OCI-LY1 (cell line): ENCODE data around the gene ADAMTS17.

ENCODE experiments used
- H2AFZ ChIP-seq: fragments of 200-600 bp; sonication (generic), shearing (Covaris generic); 2 replicates; pipeline ENCODE4 v1.6.0; 2014; ENCODE audit warnings: antibody characterized with exemption, mild to moderate bottlenecking, low read length
- H3F3A ChIP-seq: fragments of 200-600 bp; sonication (generic), shearing (Covaris generic); 2 replicates; pipeline ENCODE4 v1.6.0; 2014; ENCODE audit warnings: mild to moderate bottlenecking, antibody characterized with exemption, low read length, moderate library complexity; ENCODE audit not compliant: insufficient read depth
- H3K27ac ChIP-seq: fragments of 200-600 bp; sonication (generic); 2 replicates; pipeline ENCODE4 v1.5.1; 2014; ENCODE audit warnings: low read length, mixed run types, mild to moderate bottlenecking, low read depth; ENCODE audit not compliant: poor library complexity, severe bottlenecking
- H3K27me3 ChIP-seq: fragments of 200-600 bp; sonication (generic); 2 replicates; pipeline ENCODE4 v1.6.0; 2014; ENCODE audit warnings: antibody characterized with exemption, mild to moderate bottlenecking, low read length, moderate library complexity; ENCODE audit not compliant: insufficient read depth
- H3K36me3 ChIP-seq: fragments of 200-600 bp; sonication (generic); 2 replicates; pipeline ENCODE4 v1.6.1; 2014; ENCODE audit warnings: mild to moderate bottlenecking, antibody characterized with exemption, low read length, moderate library complexity, mixed read lengths; ENCODE audit not compliant: insufficient read depth
- H3K4me1 ChIP-seq: fragments of 200-600 bp; sonication (generic); 2 replicates; pipeline ENCODE4 v1.5.1; 2014; ENCODE audit warnings: mild to moderate bottlenecking, low read length, moderate library complexity; ENCODE audit not compliant: insufficient read depth, severe bottlenecking
- H3K4me2 ChIP-seq: fragments of 200-600 bp; sonication (generic), shearing (Covaris generic); 2 replicates; pipeline ENCODE4 v1.6.1; 2014; ENCODE audit warnings: low read length
- H3K4me3 ChIP-seq: fragments of 200-600 bp; sonication (generic); 2 replicates; pipeline ENCODE4 v1.5.1; 2014; ENCODE audit warnings: low read length, low read depth, mild to moderate bottlenecking, mixed read lengths; ENCODE audit not compliant: poor library complexity, severe bottlenecking
- H3K79me2 ChIP-seq: fragments of 200-600 bp; shearing (Covaris generic); 2 replicates; pipeline ENCODE4 v1.6.1; 2016; ENCODE audit warnings: mixed run types, low read length, mixed read lengths; ENCODE audit not compliant: insufficient read depth
- H3K9ac ChIP-seq: fragments of 200-600 bp; sonication (generic), shearing (Covaris generic); 2 replicates; pipeline ENCODE4 v1.6.1; 2014; ENCODE audit warnings: mild to moderate bottlenecking, low read length, mixed read lengths
- H3K9me2 ChIP-seq: fragments of 200-600 bp; sonication (generic), shearing (Covaris generic); 2 replicates; pipeline ENCODE4 v1.6.1; 2014; ENCODE audit warnings: low read depth, mild to moderate bottlenecking, low read length, mixed read lengths
- H3K9me3 ChIP-seq: fragments of 200-600 bp; shearing (Covaris generic); 2 replicates; pipeline ENCODE4 v1.6.1; 2014; ENCODE audit warnings: low read length, mixed read lengths
- H4K20me1 ChIP-seq: fragments of 200-600 bp; sonication (generic), shearing (Covaris generic); 2 replicates; pipeline ENCODE4 v1.6.0; 2016; ENCODE audit warnings: mild to moderate bottlenecking, low read length; ENCODE audit not compliant: insufficient read depth
- EZH2 ChIP-seq: fragments of 200-600 bp; sonication (generic), shearing (Covaris generic); IDR thresholded peaks from 2 replicates; pipeline ENCODE4 v1.8.0; 2017; ENCODE audit warnings: borderline replicate concordance, mixed run types, mild to moderate bottlenecking, antibody characterized with exemption, low read length, moderate library complexity, mixed read lengths
- TF ChIP-seq, protein P1 (sequence below): fragments of 200-600 bp; sonication (generic), shearing (Covaris generic); IDR thresholded peaks from 2 replicates; pipeline ENCODE4 v1.5.1; 2017; ENCODE audit warnings: mild to moderate bottlenecking, antibody characterized with exemption, low read length, moderate library complexity, mixed read lengths

Gene ADAMTS17

DNA sequence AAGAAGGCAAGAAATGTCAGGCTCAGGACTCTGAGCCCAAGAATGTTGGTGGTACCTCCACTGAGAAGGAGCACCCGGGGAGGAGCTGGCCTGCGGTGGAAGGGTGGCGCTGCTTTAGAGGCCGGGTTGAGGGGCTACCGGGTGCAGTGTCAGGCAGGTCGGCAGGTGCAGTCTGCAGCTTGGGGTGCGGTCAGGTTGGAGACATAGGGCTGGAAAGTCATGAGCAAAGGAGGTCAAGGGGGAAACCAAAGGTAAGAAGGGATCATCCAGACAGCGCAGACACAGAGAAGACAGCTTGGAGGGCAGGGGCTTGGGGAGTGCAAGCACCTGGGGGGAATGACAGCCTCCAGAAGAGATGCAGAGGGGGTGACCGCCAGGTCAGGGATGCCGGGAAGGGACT lies 334.2 kb downstream of the ADAMTS17 start:
- H3K27me3 ChIP-seq, result no peaks in the 10 kb centered on the region
- H3K79me2 ChIP-seq, result no peaks in the 10 kb centered on the region
- no peaks in the 10 kb centered on the region for H3F3A ChIP-seq
- no peak overlapping the region for H3K27ac ChIP-seq
- H3K4me3 ChIP-seq, result no peak overlapping the region
- no peaks in the 10 kb centered on the region for H3K4me1 ChIP-seq
- H3K36me3 ChIP-seq, result no peaks in the 10 kb centered on the region
- H3K9me3 ChIP-seq, result no peaks in the 10 kb centered on the region
- no peak overlapping the region for H3K9ac ChIP-seq
- no peaks in the 10 kb centered on the region for H3K9me2 ChIP-seq
- TF ChIP-seq, protein P1, sequence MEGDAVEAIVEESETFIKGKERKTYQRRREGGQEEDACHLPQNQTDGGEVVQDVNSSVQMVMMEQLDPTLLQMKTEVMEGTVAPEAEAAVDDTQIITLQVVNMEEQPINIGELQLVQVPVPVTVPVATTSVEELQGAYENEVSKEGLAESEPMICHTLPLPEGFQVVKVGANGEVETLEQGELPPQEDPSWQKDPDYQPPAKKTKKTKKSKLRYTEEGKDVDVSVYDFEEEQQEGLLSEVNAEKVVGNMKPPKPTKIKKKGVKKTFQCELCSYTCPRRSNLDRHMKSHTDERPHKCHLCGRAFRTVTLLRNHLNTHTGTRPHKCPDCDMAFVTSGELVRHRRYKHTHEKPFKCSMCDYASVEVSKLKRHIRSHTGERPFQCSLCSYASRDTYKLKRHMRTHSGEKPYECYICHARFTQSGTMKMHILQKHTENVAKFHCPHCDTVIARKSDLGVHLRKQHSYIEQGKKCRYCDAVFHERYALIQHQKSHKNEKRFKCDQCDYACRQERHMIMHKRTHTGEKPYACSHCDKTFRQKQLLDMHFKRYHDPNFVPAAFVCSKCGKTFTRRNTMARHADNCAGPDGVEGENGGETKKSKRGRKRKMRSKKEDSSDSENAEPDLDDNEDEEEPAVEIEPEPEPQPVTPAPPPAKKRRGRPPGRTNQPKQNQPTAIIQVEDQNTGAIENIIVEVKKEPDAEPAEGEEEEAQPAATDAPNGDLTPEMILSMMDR, result no peak
- no peak for TF ChIP-seq EZH2
- H4K20me1 ChIP-seq, result no peaks in the 10 kb centered on the region
- H3K4me2 ChIP-seq, result no peak overlapping the region
- H2AFZ ChIP-seq, result no peak overlapping the region

DNA sequence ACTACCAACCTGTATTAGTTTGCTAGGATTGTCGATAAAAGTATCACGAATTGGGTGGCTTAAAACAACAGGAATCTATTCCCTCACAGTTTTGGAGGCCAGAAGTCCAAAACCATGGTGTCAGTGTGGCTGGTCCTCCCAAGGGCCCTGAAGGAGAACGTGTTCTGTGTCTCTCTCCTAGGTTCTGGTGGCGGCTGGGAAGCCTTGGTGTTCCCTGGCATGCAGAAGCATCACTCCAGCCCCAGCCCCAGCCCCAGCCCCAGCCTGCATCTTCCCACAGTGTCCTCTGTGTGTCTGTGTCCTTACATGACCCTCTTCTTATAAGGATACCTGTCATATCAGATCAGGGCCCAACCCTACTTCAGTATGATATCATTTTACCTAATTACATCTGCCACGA lies 336.1 kb downstream of the ADAMTS17 start:
- Histone ChIP-seq H3K4me3 (no peak overlapping the region), H3K4me2 (no peak overlapping the region), H4K20me1 (no peaks in the 10 kb centered on the region), H2AFZ (no peak overlapping the region), H3K9ac (no peak overlapping the region), H3K36me3 (no peaks in the 10 kb centered on the region), H3K27me3 (no peaks in the 10 kb centered on the region), H3K27ac (no peak overlapping the region), H3K4me1 (no peaks in the 10 kb centered on the region), H3K79me2 (no peaks in the 10 kb centered on the region), H3K9me3 (no peaks in the 10 kb centered on the region), H3K9me2 (no peaks in the 10 kb centered on the region), H3F3A (no peaks in the 10 kb centered on the region)
- no peak for TF ChIP-seq EZH2
- TF ChIP-seq, protein P1, result no peak

DNA sequence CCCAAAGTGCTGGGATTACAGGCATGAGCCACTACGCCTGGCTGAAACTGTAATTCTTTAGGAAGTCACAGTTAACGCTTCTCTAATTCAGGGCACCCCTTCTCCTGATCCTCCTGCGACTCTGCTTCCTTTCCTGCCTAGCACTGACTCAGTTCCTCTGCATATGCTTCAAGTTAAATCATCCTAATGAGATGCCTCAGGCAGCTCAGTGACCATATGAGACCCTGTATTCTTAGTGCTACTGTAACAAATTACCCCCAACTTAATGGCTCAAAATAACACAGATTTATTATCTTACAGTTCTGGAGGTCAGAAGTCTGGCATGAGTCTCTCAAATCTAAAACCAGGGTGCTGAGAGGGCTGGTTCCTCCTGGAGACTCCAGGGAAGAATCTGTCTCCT lies 336.8 kb downstream of the ADAMTS17 start:
- no peak overlapping the region for H2AFZ ChIP-seq
- no peaks in the 10 kb centered on the region for H3F3A ChIP-seq
- no peaks in the 10 kb centered on the region for H3K9me3 ChIP-seq
- no peaks in the 10 kb centered on the region for H3K36me3 ChIP-seq
- no peaks in the 10 kb centered on the region for H3K4me1 ChIP-seq
- H3K27me3 ChIP-seq, result no peaks in the 10 kb centered on the region
- no peaks in the 10 kb centered on the region for H3K9me2 ChIP-seq
- H3K4me2 ChIP-seq, result no peak overlapping the region
- no peaks in the 10 kb centered on the region for H3K79me2 ChIP-seq
- H3K9ac ChIP-seq, result no peak overlapping the region
- TF ChIP-seq EZH2, result no peak
- TF ChIP-seq, protein P1, result no peak
- no peak overlapping the region for H3K4me3 ChIP-seq
- H4K20me1 ChIP-seq, result no peaks in the 10 kb centered on the region
- no peak overlapping the region for H3K27ac ChIP-seq
